Stomach (tissue), 9 donors: ENCODE results near the gene NFYA. TPM values are rescaled to one million over a fixed set of nuclear protein-coding genes. Genes with fewer than 3 reads are reported as not detected.

Source experiments
- DNase-seq, 2 donors: peaks; one replicate each; pipeline versions ENCODE4 v3.0.0 to v3.0.0-alpha.2; 2013 to 2019
- H3K27ac ChIP-seq, 5 donors: fragments of 200-600 bp in 4 of 5; sonication (generic) in 4 of 5; one replicate each; pipeline ENCODE4 v1.5.1; 2013 to 2019; ENCODE audit warnings: mild to moderate bottlenecking in 1 of 5, moderate library complexity in 1 of 5
- H3K27me3 ChIP-seq, 3 donors: fragments of 200-600 bp; sonication (generic); one replicate each; pipeline ENCODE4 v1.5.1; 2017 to 2019; ENCODE audit warnings: mixed run types in 1 of 3
- H3K36me3 ChIP-seq, 4 donors: fragments of 200-600 bp; sonication (generic); 1 replicate in 3 of 4; 2 replicates in 1 of 4; pipeline ENCODE4 v1.5.1; 2016 to 2019
- H3K4me1 ChIP-seq, 4 donors: fragments of 200-600 bp; sonication (generic); one replicate each; pipeline ENCODE4 v1.5.1; 2016 to 2019
- H3K4me3 ChIP-seq, 4 donors: fragments of 200-600 bp; sonication (generic) in 3 of 4; one replicate each; pipeline ENCODE4 v1.5.1; 2016 to 2019; ENCODE audit warnings: mild to moderate bottlenecking in 1 of 4
- H3K9me3 ChIP-seq, 4 donors: fragments of 200-600 bp; sonication (generic); one replicate each; pipeline ENCODE4 v1.5.1; 2016 to 2019
- CTCF ChIP-seq, 7 experiments: fragments of 450-650 bp in 4 of 7; fragments of 200-600 bp in 3 of 7; sonication (generic) in 3 of 7; IDR thresholded peaks; one replicate each; pipeline ENCODE4 v1.5.1; 2016 to 2019; ENCODE audit warnings: antibody characterized with exemption in 7 of 7, control low read depth in 2 of 7, mild to moderate bottlenecking in 1 of 7
- EP300 ChIP-seq: sonication (generic); formaldehyde crosslinking; IDR thresholded peaks from one replicate; pipeline ENCODE4 v1.6.1; 2017; ENCODE audit warnings: antibody characterized with exemption
- POLR2A ChIP-seq, 4 donors: fragments of 450-650 bp; IDR thresholded peaks; one replicate each; pipeline ENCODE4 v1.6.1; 2016; ENCODE audit warnings: antibody characterized with exemption in 4 of 4, control low read depth in 2 of 4, mild to moderate bottlenecking in 1 of 4, moderate library complexity in 1 of 4
- POLR2AphosphoS5 ChIP-seq, 3 donors: sonication (generic); formaldehyde crosslinking; IDR thresholded peaks; one replicate each; pipeline ENCODE4 v1.6.1; 2016; ENCODE audit warnings: antibody characterized with exemption in 3 of 3
- WGBS, 5 donors: extraction: QIAGEN DNeasy Blood & Tissue Kit in 3 of 5; methylation state at CpG; one replicate each; pipeline versions ENCODE4 v1.1.5 to v1.1.7; 2013 to 2018; 5-methylcytosine and 5-hydroxymethylcytosine counted together
- intact Hi-C: fragments of 100-400 bp; cut with DNase I; formaldehyde crosslinking; loops from one replicate; pipeline ENCODE4 v1.15.1; 2023; ENCODE audit warnings: low total_unique reads
- polyA plus RNA-seq, 3 donors: library from polyadenylated mRNA; stranded (reverse); fragments of 200-250 nt; gene quantifications; one replicate each; pipeline ENCODE4 v1.2.3, GENCODE V29; 2013
- total RNA-seq, 5 donors: library from RNA; depleted of rRNA; stranded (reverse); fragments of >200 nt; gene quantifications; one replicate each; pipeline versions ENCODE4 v1.1.0 to v1.2.3, GENCODE V29; 2014 to 2016
- donor health status: healthy with polysubstance abuse.
- donor health status: Bipolar disorder and iron deficiency.
- donor health status: healthy.

NFYA gene
- total and polyA plus RNA-seq, 8 donors, result 5.0 to 35.0 (median 13.4) TPM

GRCh38 chr6:41061196-41061726 is 11.5 kb upstream of the NFYA start:
- peak overlapping the region in 1 of 4 donors; percentile 0 for H3K4me3 ChIP-seq
- peaks cover 46 to 96% (median 75%) of the 10 kb centered on the region in 4 donors for H3K4me1 ChIP-seq
- TF ChIP-seq EP300 (no peak), POLR2AphosphoS5 (IDR thresholded peaks at IDR 0.05) (peak in 1 of 3 donors; percentile 34)
- H3K27ac ChIP-seq, result peak overlapping the region; percentile 25 to 87 (median 84)
- WGBS, 5 donors, result 69 to 74% (median 73%) methylated on average over 13 of the region's 13 CpGs
- peak in 1 of 2 donors; percentile 55 for DNase-seq
- no peaks in the 10 kb centered on the region for H3K9me3 ChIP-seq
- intact Hi-C loops, result no loop called here
- H3K36me3 ChIP-seq, result peaks cover 0 to 27% (median 14%) of the 10 kb centered on the region in 4 donors
- no peaks in the 10 kb centered on the region for H3K27me3 ChIP-seq

GRCh38 chr6:41062056-41062455 is 10.7 kb upstream of the NFYA start:
- no peak for TF ChIP-seq POLR2AphosphoS5 (IDR thresholded peaks at IDR 0.05)
- TF ChIP-seq POLR2A (IDR thresholded peaks at IDR 0.05), result no peak
- TF ChIP-seq CTCF (IDR thresholded peaks at IDR 0.05), result no peak
- no peak for TF ChIP-seq EP300
- Histone ChIP-seq H3K27me3 (no peaks in the 10 kb centered on the region), H3K4me1 (peaks cover 51 to 97% (median 77%) of the 10 kb centered on the region in 4 donors), H3K36me3 (peaks cover 0 to 27% (median 15%) of the 10 kb centered on the region in 4 donors), H3K27ac (peak overlapping the region in 4 of 5 donors; percentile 56 to 87 (median 85)), H3K9me3 (no peaks in the 10 kb centered on the region), H3K4me3 (peak overlapping the region in 1 of 4 donors; percentile 0)
- 62 to 81% (median 72%) methylated on average over 1 of the region's 1 CpG for WGBS, 5 donors
- intact Hi-C loops, result no loop called here
- no peak for DNase-seq

- TF ChIP-seq EP300, result no peak
- TF ChIP-seq POLR2A (IDR thresholded peaks at IDR 0.05), result no peak
- no peak for TF ChIP-seq CTCF (IDR thresholded peaks at IDR 0.05)
- TF ChIP-seq POLR2AphosphoS5 (IDR thresholded peaks at IDR 0.05), result no peak
- no peak overlapping the region for H3K4me3 ChIP-seq
- no peak for DNase-seq
- peak overlapping the region; percentile 73 to 88 (median 86) for H3K27ac ChIP-seq
- no peaks in the 10 kb centered on the region for H3K9me3 ChIP-seq
- peaks cover 44 to 84% (median 65%) of the 10 kb centered on the region in 4 donors for H3K4me1 ChIP-seq
- WGBS, 5 donors, result 30 to 50% (median 40%) methylated on average over 2 of the region's 2 CpGs
- H3K36me3 ChIP-seq, result peaks cover 0 to 45% (median 32%) of the 10 kb centered on the region in 4 donors
- intact Hi-C loops, result no loop called here
- H3K27me3 ChIP-seq, result no peaks in the 10 kb centered on the region
These were observed 8.9 kb upstream of the NFYA start for GRCh38 chr6:41063884-41064285.

GRCh38 chr6:41064841-41065240 is 7.9 kb upstream of the NFYA start:
- intact Hi-C loops, result no loop called here
- Histone ChIP-seq H3K9me3 (no peaks in the 10 kb centered on the region), H3K4me1 (peaks cover 36 to 84% (median 60%) of the 10 kb centered on the region in 4 donors), H3K4me3 (no peak overlapping the region), H3K27me3 (no peaks in the 10 kb centered on the region), H3K27ac (peak overlapping the region in 4 of 5 donors; percentile 73 to 87 (median 85)), H3K36me3 (peaks cover 0 to 55% (median 42%) of the 10 kb centered on the region in 4 donors)
- no peak for TF ChIP-seq EP300
- TF ChIP-seq POLR2AphosphoS5 (IDR thresholded peaks at IDR 0.05), result peak in 2 of 3 donors; percentile 46 to 69
- 26 to 61% (median 42%) methylated on average over 5 of the region's 5 CpGs for WGBS, 5 donors
- peak in 1 of 2 donors; percentile 78 for DNase-seq

GRCh38 chr6:41065550-41066026 is 7.2 kb upstream of the NFYA start:
- Histone ChIP-seq H3K36me3 (peaks cover 0 to 59% (median 43%) of the 10 kb centered on the region in 4 donors), H3K9me3 (no peaks in the 10 kb centered on the region), H3K27ac (peak overlapping the region; percentile 68 to 87 (median 84)), H3K4me3 (peak overlapping the region in 1 of 4 donors; percentile 4), H3K4me1 (peaks cover 33 to 84% (median 59%) of the 10 kb centered on the region in 4 donors), H3K27me3 (no peaks in the 10 kb centered on the region)
- TF ChIP-seq CTCF (IDR thresholded peaks at IDR 0.05) (no peak), EP300 (no peak), POLR2A (IDR thresholded peaks at IDR 0.05) (no peak), POLR2AphosphoS5 (IDR thresholded peaks at IDR 0.05) (no peak)
- intact Hi-C loops, result no loop called here
- 32 to 69% (median 49%) methylated on average over 2 of the region's 2 CpGs for WGBS, 5 donors
- DNase-seq, result no peak
